Activated CD8-positive, alpha-beta T cell treated with anti-CD3 and anti-CD28 coated beads for 36 hours (primary cell): ENCODE results near the gene TSSK2. TPM values are rescaled to one million over a fixed set of nuclear protein-coding genes. Genes with fewer than 3 reads are reported as not detected.
A peak's percentile ranks its signal among the peaks of the same experiment; 100 is the strongest.

Experiments used
- ATAC-seq: fragments of 200-7000 bp; cut with Tn5 transposase; one replicate; pipeline ENCODE4 v1.10.0; 2021; ENCODE audit warnings: mild to moderate bottlenecking, moderate library complexity
- CTCF ChIA-PET: fragments of 350-600 bp; sonication (Branson Sonifier 250); formaldehyde crosslinking; loops from one replicate; lab custom pipeline; 2021; ENCODE audit warnings: antibody characterized with exemption; lab: Charles Lee
- POLR2A ChIA-PET: fragments of 350-600 bp; sonication (Branson Sonifier 250); formaldehyde crosslinking; loops from one replicate; lab custom pipeline; 2021; ENCODE audit warnings: antibody characterized with exemption; lab: Charles Lee
- DNase-seq: peaks from one replicate; pipeline ENCODE4 v3.0.0-alpha.2; 2020
- H3K27ac Mint-ChIP-seq: one replicate; pipeline ENCODE4 v1.8.0; 2021; ENCODE audit warnings: mild to moderate bottlenecking, mixed read lengths
- H3K27me3 Mint-ChIP-seq: one replicate; pipeline ENCODE4 v1.8.0; 2021; ENCODE audit warnings: mixed read lengths
- H3K36me3 Mint-ChIP-seq: one replicate; pipeline ENCODE4 v1.8.0; 2021; ENCODE audit warnings: low read depth, mixed read lengths
- H3K4me1 Mint-ChIP-seq: one replicate; pipeline ENCODE4 v1.8.0; 2021; ENCODE audit warnings: low read depth, mixed read lengths
- H3K4me3 Mint-ChIP-seq: one replicate; pipeline ENCODE4 v1.8.0; 2021; ENCODE audit warnings: mild to moderate bottlenecking, moderate library complexity, mixed read lengths
- H3K9me3 Mint-ChIP-seq: one replicate; pipeline ENCODE4 v1.8.0; 2021; ENCODE audit warnings: mixed read lengths
- intact Hi-C: fragments of 100-400 bp; cut with micrococcal nuclease; formaldehyde crosslinking; loops from one replicate; pipeline ENCODE4 v1.10.0; 2022
- total RNA-seq, 2 experiments: library from RNA; stranded (reverse); gene quantifications; one replicate each; pipeline ENCODE4 v1.2.3, GENCODE V29; 2021
- TF ChIP-seq, protein P1 (sequence below): fragments of 200-600 bp; IDR thresholded peaks from one replicate; pipeline ENCODE4 v1.8.0; 2022; ENCODE audit warnings: antibody characterized with exemption, mild to moderate bottlenecking

Gene TSSK2
- total RNA-seq, 2 experiments from 2014 or later, result not detected

DNA sequence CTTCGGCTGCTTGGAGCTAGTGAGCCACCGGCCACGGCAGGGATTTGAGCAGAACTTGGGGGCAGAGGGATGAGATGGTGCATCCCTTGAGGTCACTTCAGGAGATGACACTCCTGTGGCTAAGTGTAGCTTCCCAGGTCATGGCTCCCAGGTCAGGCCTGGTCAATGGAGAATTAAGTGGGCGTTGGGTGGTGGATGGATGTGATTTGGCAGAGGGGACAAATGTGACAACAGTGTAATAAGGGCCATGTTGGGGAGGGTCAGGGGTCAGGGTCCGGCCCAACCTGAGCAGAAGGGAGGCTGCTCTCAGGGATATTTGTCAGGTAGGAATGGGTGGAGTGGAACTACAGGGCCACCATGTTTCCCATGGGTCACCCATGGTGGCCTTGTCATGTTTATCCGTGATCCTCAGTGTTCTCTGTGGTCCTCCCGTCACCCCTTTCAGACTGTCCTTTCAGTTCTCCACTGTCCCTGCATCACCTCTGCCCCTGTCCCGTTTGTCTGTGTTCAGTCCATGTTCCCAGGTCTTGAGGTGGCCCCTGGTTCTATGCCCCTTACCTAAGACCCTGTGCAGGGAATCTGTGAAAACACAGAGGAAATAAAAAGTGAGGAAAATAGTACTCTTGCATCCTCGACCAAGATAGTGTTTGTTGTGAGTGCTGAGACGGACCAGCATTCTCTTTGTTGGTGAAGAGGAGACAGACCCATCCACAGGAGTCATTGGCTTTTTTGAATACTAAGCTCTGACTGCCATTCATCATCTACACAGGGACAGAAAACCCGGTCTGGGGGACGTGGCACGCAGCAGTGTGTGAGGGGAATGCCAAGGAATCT, 41.3 kb downstream of the TSSK2 start:
- H3K27ac Mint-ChIP-seq, result peak overlapping the region; percentile 90
- POLR2A ChIA-PET, result interaction anchor here (0.9 kb wide), 2 partner anchors 21 to 28 kb away, joined by 3 read pairs; partner anchors contain the start of gene ESS2

DNA sequence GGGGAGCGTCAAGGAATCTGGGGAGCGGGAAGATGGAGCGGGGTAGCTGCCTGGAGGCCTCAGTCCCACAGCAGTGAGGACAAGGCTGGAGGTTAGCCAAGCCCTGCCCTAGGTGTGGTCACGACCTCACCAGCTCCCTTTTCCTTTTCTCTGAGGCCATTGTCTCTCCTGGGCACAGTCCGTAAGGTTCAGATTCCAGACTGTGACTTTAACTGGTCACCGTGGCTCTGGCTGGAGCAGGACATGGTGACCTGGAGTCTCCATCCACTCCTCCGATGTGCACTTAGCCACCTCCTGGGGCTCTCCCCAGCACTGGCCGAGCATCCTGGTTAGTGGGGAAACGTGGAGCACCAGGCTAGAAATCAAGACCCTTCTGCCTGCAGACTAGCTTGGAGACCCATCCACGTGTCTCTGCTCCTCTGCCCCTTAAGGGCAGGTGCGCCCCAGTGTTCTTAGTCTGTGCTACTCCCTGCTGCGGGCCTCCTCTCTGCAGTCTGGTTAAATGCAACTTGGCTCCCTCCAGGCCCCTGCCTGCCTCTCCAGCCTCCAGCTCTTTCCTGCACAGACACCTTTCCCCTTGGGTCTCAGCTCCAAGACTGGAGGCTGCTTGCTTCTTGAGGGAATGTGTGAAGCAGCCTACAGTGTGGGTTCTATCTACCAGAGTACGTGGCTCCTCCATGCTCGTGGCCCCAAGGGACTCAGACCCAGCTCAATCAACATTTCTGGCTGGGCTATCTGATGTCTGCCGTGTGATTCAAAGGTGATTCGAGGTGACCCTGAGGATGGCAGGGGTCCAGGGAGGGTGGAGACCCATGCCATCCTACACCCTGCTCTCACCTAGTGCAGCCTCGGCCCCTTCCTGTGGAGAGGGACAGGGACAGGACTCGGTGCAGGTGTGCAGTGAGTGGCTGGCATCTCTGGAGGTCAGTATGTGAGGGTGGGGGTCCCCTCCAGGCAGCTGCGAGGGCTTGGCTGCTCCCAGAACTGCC, 42.2 kb downstream of the TSSK2 start:
- peaks cover 16% of the 10 kb centered on the region for H3K36me3 Mint-ChIP-seq
- H3K27ac Mint-ChIP-seq, result peak overlapping the region; percentile 90
- POLR2A ChIA-PET, result interaction anchor here (0.9 to 1.4 kb wide), 5 partner anchors 10 to 119 kb away, joined by 3 to 7 read pairs (median 3); partner anchors contain the start of gene ESS2
- peaks cover 35% of the 10 kb centered on the region for H3K4me1 Mint-ChIP-seq
- peaks cover 18% of the 10 kb centered on the region for H3K27me3 Mint-ChIP-seq
- ATAC-seq, result no peak
- CTCF ChIA-PET, result no interaction called here
- H3K9me3 Mint-ChIP-seq, result no peaks in the 10 kb centered on the region
- intact Hi-C loops, result no loop called here
- H3K4me3 Mint-ChIP-seq, result peak overlapping the region; percentile 92
- TF ChIP-seq, protein P1, sequence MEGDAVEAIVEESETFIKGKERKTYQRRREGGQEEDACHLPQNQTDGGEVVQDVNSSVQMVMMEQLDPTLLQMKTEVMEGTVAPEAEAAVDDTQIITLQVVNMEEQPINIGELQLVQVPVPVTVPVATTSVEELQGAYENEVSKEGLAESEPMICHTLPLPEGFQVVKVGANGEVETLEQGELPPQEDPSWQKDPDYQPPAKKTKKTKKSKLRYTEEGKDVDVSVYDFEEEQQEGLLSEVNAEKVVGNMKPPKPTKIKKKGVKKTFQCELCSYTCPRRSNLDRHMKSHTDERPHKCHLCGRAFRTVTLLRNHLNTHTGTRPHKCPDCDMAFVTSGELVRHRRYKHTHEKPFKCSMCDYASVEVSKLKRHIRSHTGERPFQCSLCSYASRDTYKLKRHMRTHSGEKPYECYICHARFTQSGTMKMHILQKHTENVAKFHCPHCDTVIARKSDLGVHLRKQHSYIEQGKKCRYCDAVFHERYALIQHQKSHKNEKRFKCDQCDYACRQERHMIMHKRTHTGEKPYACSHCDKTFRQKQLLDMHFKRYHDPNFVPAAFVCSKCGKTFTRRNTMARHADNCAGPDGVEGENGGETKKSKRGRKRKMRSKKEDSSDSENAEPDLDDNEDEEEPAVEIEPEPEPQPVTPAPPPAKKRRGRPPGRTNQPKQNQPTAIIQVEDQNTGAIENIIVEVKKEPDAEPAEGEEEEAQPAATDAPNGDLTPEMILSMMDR, result no peak
- DNase-seq, result no peak

More for the DNA sequence above, 41.3 kb downstream of the TSSK2 start:
- peak overlapping the region; percentile 92 for H3K4me3 Mint-ChIP-seq
- intact Hi-C loops, result no loop called here
- CTCF ChIA-PET, result no interaction called here
- no peaks in the 10 kb centered on the region for H3K9me3 Mint-ChIP-seq
- TF ChIP-seq, protein P1, result no peak
- ATAC-seq (no peak), DNase-seq (no peak)
- H3K36me3 Mint-ChIP-seq, result peaks cover 16% of the 10 kb centered on the region
- H3K4me1 Mint-ChIP-seq, result peaks cover 35% of the 10 kb centered on the region
- peaks cover 22% of the 10 kb centered on the region for H3K27me3 Mint-ChIP-seq

DNA sequence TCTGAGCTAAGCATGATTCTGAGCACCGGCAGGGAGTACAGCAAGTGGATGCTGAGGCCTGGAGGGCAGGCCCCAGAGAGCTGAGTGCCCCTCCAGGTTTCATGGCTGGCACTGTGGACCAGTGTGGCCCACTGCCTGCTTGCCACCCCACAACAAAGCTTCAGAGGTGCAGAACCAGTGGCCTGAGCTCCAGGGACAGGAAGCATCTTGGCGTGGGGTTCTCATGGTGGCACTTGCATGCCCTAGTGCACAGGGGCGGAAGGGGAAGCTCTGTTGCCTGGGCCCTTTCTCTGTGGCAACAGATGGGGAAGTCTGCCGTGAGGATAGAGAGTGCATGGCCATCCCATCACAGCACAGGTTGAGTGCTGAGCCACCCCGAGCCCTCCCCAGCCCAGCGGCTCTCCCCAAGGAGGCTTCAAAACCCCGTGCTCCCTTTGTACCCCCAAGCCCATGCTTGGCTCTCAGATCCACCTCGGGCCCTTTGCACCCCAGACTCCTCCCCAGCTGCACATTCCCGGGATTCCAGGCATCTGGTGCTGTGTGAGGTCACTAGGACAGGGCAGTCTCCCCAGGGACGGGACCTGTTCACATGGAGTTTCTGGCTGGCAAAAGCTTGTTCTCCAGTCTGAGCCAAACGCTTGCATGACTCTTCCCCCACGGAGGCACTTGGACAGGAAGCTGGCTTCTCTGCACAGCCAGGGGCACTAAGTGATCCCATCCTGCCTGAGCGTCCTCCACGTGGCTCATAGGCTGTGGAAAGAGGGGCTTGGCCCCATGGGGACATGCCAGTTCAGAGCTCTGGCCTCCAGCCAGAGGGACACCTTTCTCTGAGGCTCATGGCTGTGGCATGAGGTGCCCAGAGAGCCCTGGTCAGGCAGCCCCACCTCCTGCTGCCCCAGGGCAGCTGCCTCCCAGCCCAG, 43.3 kb downstream of the TSSK2 start:
- Mint-ChIP-seq H3K36me3 (peaks cover 16% of the 10 kb centered on the region), H3K4me1 (peaks cover 37% of the 10 kb centered on the region), H3K27me3 (peaks cover 10% of the 10 kb centered on the region), H3K9me3 (no peaks in the 10 kb centered on the region), H3K4me3 (no peak overlapping the region), H3K27ac (no peak overlapping the region)
- ATAC-seq, result no peak
- ChIA-PET CTCF (no interaction called here), POLR2A (interaction anchor here (1.1 to 1.7 kb wide), 4 partner anchors 9 to 118 kb away, joined by 3 to 7 read pairs (median 4); no protein-coding TSS in a partner anchor)
- TF ChIP-seq, protein P1, result no peak
- DNase-seq, result no peak
- intact Hi-C loops, result no loop called here

DNA sequence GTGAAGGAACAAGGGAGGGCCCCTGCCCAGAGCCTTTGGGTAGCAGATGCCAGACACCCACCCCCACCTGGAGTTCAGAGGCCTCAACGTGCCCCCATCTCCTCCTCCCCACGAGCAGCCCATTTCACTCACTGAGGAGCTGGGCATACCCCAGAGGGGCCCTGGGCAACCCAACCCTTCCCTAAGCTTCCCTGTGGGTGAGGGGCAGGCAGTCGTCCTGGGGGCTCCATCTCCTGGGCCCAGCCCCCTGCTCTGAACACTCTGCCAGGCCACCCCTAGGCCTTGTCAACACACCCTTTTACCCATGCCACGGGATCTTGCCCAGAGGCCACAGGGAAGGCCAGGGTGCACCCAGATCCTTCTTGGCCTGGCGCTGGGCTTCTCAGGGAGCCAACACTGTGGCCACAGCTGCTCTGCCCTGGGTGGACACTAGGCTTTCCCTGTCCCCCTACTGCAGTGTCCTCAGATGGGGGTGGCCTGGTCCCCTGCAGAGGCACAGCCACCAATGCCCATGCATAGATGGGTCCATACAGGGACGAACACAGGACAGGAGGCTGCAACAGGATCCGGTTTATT, 44.0 kb downstream of the TSSK2 start:
- Mint-ChIP-seq H3K27ac (no peak overlapping the region), H3K4me3 (no peak overlapping the region), H3K4me1 (peaks cover 40% of the 10 kb centered on the region), H3K27me3 (peaks cover 4% of the 10 kb centered on the region), H3K36me3 (peaks cover 16% of the 10 kb centered on the region), H3K9me3 (no peaks in the 10 kb centered on the region)
- ATAC-seq (no peak), DNase-seq (no peak)
- CTCF ChIA-PET, result no interaction called here
- POLR2A ChIA-PET, result interaction anchor here (0.8 to 1.7 kb wide), 3 partner anchors 9 to 268 kb away, joined by 3 to 7 read pairs (median 5); no protein-coding TSS in a partner anchor
- TF ChIP-seq, protein P1, result no peak
- intact Hi-C loops, result no loop called here
